DMS114 treated with DMSO at 0.1 percent for 48 hours (cell line): ENCODE results near the gene PLXDC1.

Experiments
- DNase-seq: peaks from one replicate; lab custom pipeline; 2025; ENCODE audit not compliant: unreplicated experiment; lab: John Stamatoyannopoulos, UW

Gene PLXDC1

DNA sequence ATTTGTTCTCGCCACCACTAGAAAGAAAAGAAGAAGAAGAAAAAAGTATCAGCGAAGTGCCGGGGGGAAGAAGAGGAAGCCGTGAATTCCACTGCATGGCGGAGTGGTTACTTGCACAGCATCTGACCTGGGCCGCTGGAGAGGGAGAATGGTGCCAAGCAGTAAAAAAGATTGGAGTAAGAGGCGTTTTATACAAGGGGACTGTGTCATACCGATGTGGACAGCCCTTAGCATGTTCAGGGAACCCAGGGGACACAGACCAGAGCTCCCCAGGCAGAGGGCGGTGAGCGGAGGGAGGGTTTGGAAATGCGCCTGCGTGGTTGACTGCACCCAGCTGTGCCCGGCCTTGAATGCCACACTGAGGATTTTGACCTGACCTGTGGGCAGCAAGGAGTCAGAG is 52.8 kb downstream of the PLXDC1 start:
- DNase-seq = no peak

GRCh38 chr17:39097537-39097936 is 53.9 kb downstream of the PLXDC1 start:
- no peak for DNase-seq

GRCh38 chr17:39097150-39097519 is 54.3 kb downstream of the PLXDC1 start:
- no peak for DNase-seq

DNA sequence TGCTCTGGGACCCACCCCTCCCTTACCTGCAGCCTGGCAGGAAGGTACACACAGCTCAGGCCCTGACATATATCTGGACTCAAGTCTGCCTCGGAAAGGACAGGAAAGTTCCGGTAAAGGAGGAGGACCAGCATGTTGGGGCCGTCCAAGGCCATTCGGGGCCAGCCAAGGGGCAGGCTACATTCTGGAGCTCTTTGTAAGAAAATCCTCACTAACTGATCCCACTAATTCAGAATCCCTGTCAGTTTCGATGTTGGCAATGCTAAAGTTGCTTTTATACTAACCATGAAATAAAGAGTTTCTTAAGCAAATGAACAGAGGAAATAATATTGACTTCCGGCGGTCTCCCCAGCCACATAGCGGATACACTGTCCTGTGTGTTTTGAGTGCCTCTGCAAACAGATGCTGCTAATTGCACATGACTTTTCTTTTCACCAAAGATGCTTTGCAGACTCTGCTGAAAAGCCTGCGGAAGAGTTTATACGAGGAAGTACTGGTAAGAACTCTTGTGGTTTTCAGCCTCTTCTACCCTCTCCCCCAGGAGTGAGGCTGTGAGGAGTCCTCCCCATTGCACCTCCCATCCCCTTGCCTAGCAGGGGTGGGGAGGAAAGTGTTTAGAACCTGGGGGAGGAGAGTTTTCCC is 54.8 kb downstream of the PLXDC1 start:
- no peak for DNase-seq

DNA sequence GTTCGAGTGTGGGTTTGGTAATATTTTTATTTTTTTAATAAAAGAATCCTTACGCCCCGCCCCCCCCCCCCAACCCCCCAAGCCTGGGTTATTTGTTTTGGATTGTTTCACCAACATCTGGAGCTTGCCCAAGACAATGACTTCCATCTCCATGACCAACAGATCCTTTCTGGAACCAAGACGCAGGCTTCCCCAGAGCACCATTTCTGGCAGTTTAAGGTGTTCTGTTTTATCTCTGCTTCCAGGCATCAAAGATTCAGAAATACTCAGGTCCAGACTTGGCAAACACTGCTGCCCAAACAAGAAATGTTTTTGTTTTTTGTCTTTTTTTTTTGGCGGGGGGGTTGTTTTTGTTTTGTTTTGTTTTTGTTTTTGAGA is 56.1 kb downstream of the PLXDC1 start:
- DNase-seq = no peak

- no peak for DNase-seq
These were observed 56.7 kb downstream of the PLXDC1 start for GRCh38 chr17:39094607-39095308.

- DNase-seq = no peak
These were observed 58.7 kb downstream of the PLXDC1 start for GRCh38 chr17:39092692-39093230.

DNA sequence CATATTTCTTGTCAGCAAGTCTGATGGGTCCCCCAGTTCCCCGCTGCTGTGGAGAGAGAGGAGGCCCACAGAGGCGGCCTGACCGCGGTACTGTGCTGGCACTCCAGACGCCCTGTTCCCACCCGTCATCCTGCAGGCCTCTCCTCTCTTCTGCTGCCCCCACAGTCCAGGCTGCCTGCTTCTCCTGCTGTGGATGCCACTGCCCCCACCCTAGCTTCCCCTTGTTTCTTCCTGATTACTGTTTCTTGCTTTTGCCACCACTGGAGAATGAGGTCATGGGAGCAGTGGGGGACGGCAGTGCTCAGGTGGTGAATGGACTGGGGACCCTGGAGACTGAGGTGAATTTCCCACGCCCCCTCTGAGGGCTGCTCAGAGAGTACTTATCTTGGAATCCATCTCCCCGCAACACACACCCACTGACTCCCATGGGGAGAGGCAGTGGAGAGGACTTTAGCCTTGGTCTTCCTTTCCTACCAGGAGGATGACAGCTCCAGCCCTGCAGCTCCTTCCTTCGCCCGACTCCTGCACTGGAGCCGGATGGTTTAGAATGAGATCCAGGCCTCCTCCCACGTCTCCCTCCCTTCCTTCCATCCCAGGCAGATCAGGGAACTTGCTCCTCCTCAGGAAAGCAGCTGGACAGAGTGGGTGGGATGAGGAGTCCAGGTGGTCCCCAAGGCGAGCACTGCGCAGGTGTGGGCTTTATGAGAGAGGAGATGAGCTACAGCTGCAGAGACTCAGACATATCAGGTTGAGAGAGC is 60.4 kb downstream of the PLXDC1 start:
- no peak for DNase-seq

- no peak for DNase-seq
These were observed 61.0 kb downstream of the PLXDC1 start for GRCh38 chr17:39090400-39090799.

- DNase-seq = no peak
These were observed 66.9 kb downstream of the PLXDC1 start for GRCh38 chr17:39084558-39084957.

- no peak for DNase-seq
These were observed 68.2 kb downstream of the PLXDC1 start for GRCh38 chr17:39083270-39083669.

DNA sequence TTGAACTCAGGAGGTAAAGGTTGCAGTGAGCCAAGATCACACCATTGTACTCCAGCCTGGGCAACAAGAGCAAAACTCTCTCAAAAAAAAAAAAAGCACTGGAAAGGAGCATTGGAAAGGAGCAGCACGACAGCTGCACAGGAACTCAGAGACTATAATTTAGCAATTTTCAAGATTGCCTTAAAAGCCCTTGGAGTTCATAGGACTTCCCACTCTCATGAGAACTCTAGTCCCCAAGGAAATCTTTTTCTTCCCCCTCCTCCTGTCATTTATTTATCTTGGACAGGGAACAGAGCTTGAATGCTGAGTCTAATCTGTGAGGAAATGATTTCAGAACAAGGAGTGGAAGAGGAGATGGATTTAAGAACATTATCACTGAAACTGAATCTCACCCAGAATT is 69.0 kb downstream of the PLXDC1 start:
- DNase-seq = no peak

DNA sequence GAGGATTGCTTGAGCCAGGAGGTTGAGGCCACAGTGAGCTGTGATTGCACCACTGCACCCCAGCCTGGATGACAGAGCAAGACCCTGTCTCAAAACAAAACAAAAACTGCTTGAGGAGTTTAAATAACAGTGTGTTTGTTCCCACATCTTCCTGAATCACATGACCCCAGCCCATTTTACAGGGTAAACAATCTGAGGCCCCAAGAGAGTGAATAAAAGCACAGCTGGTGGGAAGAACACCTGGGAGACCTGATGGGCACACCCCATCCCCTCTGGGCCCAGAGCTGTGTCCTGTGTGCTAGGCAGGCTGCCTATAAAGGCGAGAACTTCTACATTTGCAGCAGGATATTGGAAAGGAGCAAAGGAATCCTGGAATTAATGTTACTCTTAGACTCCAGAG is 69.6 kb downstream of the PLXDC1 start:
- no peak for DNase-seq

GRCh38 chr17:39080421-39081078 is 70.9 kb downstream of the PLXDC1 start:
- no peak for DNase-seq

- DNase-seq = no peak
These were observed 71.6 kb downstream of the PLXDC1 start for GRCh38 chr17:39079836-39080235.

GRCh38 chr17:39077866-39078265 is 73.6 kb downstream of the PLXDC1 start:
- no peak for DNase-seq

DNA sequence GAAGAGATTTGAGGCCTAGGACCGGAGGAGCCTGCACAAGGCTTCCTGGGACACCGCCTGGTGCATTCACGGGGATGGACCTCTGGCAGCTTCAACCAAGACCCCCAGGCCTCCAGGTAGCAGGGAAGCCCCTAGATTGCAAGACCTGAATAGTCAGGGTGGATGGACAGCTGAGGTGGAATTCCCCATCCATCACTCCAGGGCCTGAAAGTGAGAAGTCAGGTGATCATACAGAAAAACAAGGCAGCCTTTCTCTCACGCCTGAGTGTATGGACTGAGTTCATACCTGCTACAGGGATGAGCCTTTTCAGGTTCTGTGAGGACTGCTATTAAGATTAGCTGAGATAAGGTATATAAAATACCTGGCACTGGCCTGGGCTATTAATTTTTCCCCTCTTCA is 74.2 kb downstream of the PLXDC1 start:
- DNase-seq = no peak

- no peak for DNase-seq
These were observed 76.8 kb downstream of the PLXDC1 start for GRCh38 chr17:39074676-39075075.

DNA sequence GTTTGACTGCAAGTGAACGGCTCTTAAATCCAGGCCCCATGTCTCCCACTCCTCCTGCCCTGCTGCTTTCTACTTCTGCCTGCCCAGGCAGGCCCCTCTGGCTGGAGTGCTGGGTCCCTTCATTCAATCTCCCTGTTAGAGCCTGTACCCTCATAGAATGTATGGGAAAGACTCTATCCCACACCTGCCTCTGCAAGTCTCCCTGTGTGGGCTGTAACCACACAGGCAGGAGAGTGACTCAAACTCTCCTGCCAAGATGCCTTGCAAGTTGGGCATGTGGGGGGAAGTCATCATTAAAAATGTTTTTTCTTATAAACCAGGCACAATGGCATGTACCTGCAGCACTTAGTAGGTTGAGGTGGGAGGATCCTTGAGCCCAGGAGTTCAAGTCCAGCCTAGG is 77.5 kb downstream of the PLXDC1 start:
- no peak for DNase-seq

GRCh38 chr17:39073353-39073752 is 78.1 kb downstream of the PLXDC1 start:
- DNase-seq = no peak

DNA sequence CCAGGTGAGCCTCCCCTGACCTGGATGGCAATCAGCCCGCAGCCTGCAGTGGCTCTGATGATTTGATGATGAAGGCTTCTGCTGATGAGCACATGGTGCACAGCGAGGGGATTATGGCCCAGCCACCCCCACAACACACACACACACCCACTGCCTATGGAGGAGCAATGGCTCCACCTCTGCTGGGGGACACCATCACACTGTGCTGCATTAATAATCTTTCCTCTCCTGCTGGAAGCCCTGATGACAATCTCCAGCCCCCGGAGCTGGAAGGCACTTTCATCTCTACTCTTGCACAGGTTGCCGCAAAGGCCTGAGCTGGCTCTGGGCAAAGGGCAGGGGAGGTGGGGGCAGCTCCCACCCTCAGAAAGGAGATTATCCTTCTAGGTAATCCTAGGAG is 79.9 kb downstream of the PLXDC1 start:
- DNase-seq = no peak
